GM12878 (cell line): ENCODE results near the gene STX1A.

ENCODE experiments used
- FOXM1 ChIP-seq: IDR thresholded peaks from 2 replicates; pipeline ENCODE4 v1.6.1; 2012; ENCODE audit warnings: low read depth, mild to moderate bottlenecking, inconsistent platforms, low read length, moderate library complexity
- NR2C1 ChIP-seq: fragments of 450-650 bp; IDR thresholded peaks from 2 replicates; pipeline ENCODE4 v1.6.1; 2017; ENCODE audit warnings: antibody characterized with exemption, mild to moderate bottlenecking, moderate library complexity

DNA sequence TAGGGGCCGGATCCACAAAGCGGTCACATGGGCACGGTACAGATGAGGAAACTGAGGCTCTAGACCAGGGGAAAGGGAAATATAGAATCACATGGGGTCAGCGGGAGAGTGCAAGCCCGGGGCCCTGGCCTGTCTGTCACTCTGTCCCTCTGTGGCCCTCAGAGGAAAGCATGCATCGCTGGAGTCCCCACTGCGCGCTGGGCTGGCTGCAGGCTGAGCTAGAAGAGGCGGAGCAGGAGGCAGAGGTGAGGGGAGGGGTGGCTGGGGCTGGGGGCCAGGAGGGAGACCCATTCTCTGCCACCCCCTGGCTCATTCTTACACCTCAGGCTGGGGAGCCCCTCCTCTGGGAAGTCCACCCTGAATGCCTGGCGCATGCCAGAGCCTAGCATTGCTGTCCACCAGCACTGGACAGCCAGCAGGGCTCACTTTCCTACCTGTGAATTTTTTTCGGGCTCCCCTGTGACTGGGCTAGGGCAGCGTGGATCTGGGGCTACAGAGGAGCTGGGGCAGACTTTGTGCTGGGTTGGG is 49.5 kb downstream of the STX1A start:
- TF ChIP-seq FOXM1: no peak
- TF ChIP-seq NR2C1: no peak
